Calu3 (cell line): ENCODE data around the gene YY1. TPM values are rescaled to one million over a fixed set of nuclear protein-coding genes. Genes with fewer than 3 reads are reported as not detected.
"Not testable (repeated sequence)": the region's sequence is repeated elsewhere in the genome, so short reads cannot be mapped to it uniquely, and the experiment has no call there.

Experiments
- BruUV-seq: library from RNA; stranded (reverse); fragments of 400-500 nt; replicated peaks from 2 replicates; lab custom pipeline; 2021; lab: Mats Ljungman, UMichigan
- CTCF ChIA-PET: fragments of 300-600 bp; sonication (Branson Sonifier 250); formaldehyde crosslinking; loops from one replicate; lab custom pipeline; 2022; ENCODE audit warnings: antibody characterized with exemption; lab: Charles Lee
- DNase-seq: peaks from one replicate; pipeline ENCODE4 v3.0.0; 2022
- H3K27ac Mint-ChIP-seq: one replicate; pipeline ENCODE4 v1.8.0; 2022; ENCODE audit warnings: mixed read lengths; ENCODE audit not compliant: unreplicated experiment
- H3K27me3 Mint-ChIP-seq: one replicate; pipeline ENCODE4 v1.8.0; 2022; ENCODE audit warnings: mixed read lengths; ENCODE audit not compliant: unreplicated experiment
- H3K36me3 Mint-ChIP-seq: one replicate; pipeline ENCODE4 v1.8.0; 2022; ENCODE audit warnings: mild to moderate bottlenecking, moderate library complexity, mixed read lengths; ENCODE audit not compliant: insufficient read depth, unreplicated experiment
- H3K4me1 Mint-ChIP-seq: one replicate; pipeline ENCODE4 v1.8.0; 2022; ENCODE audit warnings: mild to moderate bottlenecking, low read depth, mixed read lengths; ENCODE audit not compliant: unreplicated experiment
- H3K4me3 Mint-ChIP-seq: one replicate; pipeline ENCODE4 v1.8.0; 2022; ENCODE audit warnings: mild to moderate bottlenecking, low read depth, moderate library complexity, mixed read lengths; ENCODE audit not compliant: unreplicated experiment
- H3K9me3 Mint-ChIP-seq: one replicate; pipeline ENCODE4 v1.8.0; 2022; ENCODE audit warnings: low read depth, mixed read lengths; ENCODE audit not compliant: unreplicated experiment
- CTCF ChIP-seq: fragments of 200-600 bp; IDR thresholded peaks from one replicate; pipeline ENCODE4 v1.8.0; 2022; ENCODE audit warnings: antibody characterized with exemption; ENCODE audit not compliant: unreplicated experiment
- intact Hi-C: fragments of 100-400 bp; cut with micrococcal nuclease; formaldehyde crosslinking; loops from one replicate; pipeline ENCODE4 v1.10.0; 2022; ENCODE audit not compliant: unreplicated experiment
- total RNA-seq: library from RNA; stranded (reverse); gene quantifications from 2 replicates; pipeline ENCODE4 v1.2.3, GENCODE V29; 2022

Gene YY1
- total RNA-seq, 1 experiment from 2014 or later: 100.0 TPM

- no peaks in the 10 kb centered on the region for H3K27me3 Mint-ChIP-seq
- BruUV-seq: no TSS peak
- H3K9me3 Mint-ChIP-seq: no peaks in the 10 kb centered on the region
- no peak overlapping the region for H3K4me3 Mint-ChIP-seq
- intact Hi-C loops: no loop called here
- peak overlapping the region; percentile 39 for H3K27ac Mint-ChIP-seq
- peaks cover 15% of the 10 kb centered on the region for H3K4me1 Mint-ChIP-seq
- no peak for TF ChIP-seq CTCF
- CTCF ChIA-PET: interaction anchor here (0.6 kb wide), 1 partner anchor 8 kb away, joined by 4 read pairs; no protein-coding TSS in a partner anchor
- peaks cover 43% of the 10 kb centered on the region for H3K36me3 Mint-ChIP-seq
- DNase-seq: no peak
These were observed 43.9 kb downstream of the YY1 start for GRCh38 chr14:100282766-100283419.

GRCh38 chr14:100283436-100283835 is 44.5 kb downstream of the YY1 start:
- intact Hi-C loops, H3K27me3 Mint-ChIP-seq, H3K4me3 Mint-ChIP-seq, BruUV-seq, H3K27ac Mint-ChIP-seq, H3K9me3 Mint-ChIP-seq, DNase-seq: not testable (repeated sequence)
- CTCF ChIA-PET: interaction anchor here (0.6 kb wide), 1 partner anchor 8 kb away, joined by 4 read pairs; no protein-coding TSS in a partner anchor
- peaks cover 15% of the 10 kb centered on the region for H3K4me1 Mint-ChIP-seq
- peaks cover 43% of the 10 kb centered on the region for H3K36me3 Mint-ChIP-seq

GRCh38 chr14:100283984-100284881 is 45.3 kb downstream of the YY1 start:
- intact Hi-C loops: no loop called here
- Mint-ChIP-seq H3K4me1 (peaks cover 15% of the 10 kb centered on the region), H3K9me3 (no peaks in the 10 kb centered on the region), H3K27ac (peak overlapping the region; percentile 28), H3K27me3 (no peaks in the 10 kb centered on the region), H3K4me3 (peak overlapping the region; percentile 67), H3K36me3 (peaks cover 43% of the 10 kb centered on the region)
- TF ChIP-seq CTCF: no peak
- BruUV-seq: TSS peak; percentile 11
- CTCF ChIA-PET: interaction anchor here (1.3 kb wide), 1 partner anchor 94 kb away, joined by 3 read pairs; no protein-coding TSS in a partner anchor
- DNase-seq: no peak

- peak; percentile 83 for DNase-seq
- CTCF ChIA-PET: interaction anchor here (0.5 to 1.3 kb wide), 3 partner anchors 92 to 555 kb away, joined by 3 to 5 read pairs (median 4); no protein-coding TSS in a partner anchor
- TF ChIP-seq CTCF: peak; percentile 67
- H3K4me3 Mint-ChIP-seq: peak overlapping the region; percentile 67
- H3K4me1 Mint-ChIP-seq: peaks cover 7% of the 10 kb centered on the region
- H3K27me3 Mint-ChIP-seq: no peaks in the 10 kb centered on the region
- no TSS peak for BruUV-seq
- no peaks in the 10 kb centered on the region for H3K9me3 Mint-ChIP-seq
- intact Hi-C loops: no loop called here
- H3K36me3 Mint-ChIP-seq: peaks cover 43% of the 10 kb centered on the region
- peak overlapping the region; percentile 92 for H3K27ac Mint-ChIP-seq
These were observed 46.3 kb downstream of the YY1 start for GRCh38 chr14:100285021-100285912.
